NOMO-1 (cell line): Measurements from ENCODE around the gene OGFR.
A peak's percentile ranks its signal among the peaks of the same experiment; 100 is the strongest.

Experiments used
- DNase-seq, 2 experiments: peaks; one replicate each; lab custom pipeline; 2025; ENCODE audit not compliant: unreplicated experiment in 2 of 2; lab: John Stamatoyannopoulos, UW

OGFR gene

DNA sequence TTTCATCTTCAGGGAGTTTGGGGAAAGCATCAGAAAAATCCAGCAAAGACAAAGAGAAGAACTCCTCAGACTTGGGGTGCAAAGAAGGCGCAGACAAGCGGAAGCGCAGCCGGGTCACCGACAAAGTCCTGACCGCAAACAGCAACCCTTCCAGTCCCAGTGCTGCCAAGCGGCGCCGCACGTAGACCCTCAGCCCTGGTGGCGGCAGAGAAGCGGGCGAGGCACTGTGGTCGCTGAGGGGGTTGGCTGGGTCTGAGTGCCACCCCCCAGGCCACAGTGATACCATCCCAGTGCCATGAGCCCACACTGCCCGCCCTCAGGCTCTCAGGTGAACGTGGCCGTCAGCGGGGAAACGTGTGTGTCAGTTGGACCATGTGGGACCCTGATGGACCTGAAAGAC lies 5.2 kb upstream of the OGFR start:
- no peak for DNase-seq

DNA sequence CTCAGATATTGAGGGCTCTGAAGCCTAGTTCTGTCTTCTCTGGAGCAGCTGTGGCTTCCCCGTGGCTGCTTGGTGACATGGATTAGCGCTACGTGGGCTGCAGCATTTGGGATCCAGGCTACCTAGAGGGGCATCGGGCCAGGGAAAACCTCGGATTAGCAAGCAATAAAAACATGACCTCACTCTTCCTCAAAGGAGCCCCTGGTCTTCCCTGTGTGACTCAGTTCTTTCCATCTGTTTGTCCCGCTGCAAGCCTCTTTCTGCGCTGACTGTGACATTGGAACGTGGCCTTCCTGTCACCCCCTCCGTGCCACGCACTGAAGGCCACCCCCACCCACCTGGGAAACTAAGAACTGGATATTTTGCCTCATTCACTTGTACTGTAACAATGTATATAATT lies 4.8 kb upstream of the OGFR start:
- no peak for DNase-seq

DNA sequence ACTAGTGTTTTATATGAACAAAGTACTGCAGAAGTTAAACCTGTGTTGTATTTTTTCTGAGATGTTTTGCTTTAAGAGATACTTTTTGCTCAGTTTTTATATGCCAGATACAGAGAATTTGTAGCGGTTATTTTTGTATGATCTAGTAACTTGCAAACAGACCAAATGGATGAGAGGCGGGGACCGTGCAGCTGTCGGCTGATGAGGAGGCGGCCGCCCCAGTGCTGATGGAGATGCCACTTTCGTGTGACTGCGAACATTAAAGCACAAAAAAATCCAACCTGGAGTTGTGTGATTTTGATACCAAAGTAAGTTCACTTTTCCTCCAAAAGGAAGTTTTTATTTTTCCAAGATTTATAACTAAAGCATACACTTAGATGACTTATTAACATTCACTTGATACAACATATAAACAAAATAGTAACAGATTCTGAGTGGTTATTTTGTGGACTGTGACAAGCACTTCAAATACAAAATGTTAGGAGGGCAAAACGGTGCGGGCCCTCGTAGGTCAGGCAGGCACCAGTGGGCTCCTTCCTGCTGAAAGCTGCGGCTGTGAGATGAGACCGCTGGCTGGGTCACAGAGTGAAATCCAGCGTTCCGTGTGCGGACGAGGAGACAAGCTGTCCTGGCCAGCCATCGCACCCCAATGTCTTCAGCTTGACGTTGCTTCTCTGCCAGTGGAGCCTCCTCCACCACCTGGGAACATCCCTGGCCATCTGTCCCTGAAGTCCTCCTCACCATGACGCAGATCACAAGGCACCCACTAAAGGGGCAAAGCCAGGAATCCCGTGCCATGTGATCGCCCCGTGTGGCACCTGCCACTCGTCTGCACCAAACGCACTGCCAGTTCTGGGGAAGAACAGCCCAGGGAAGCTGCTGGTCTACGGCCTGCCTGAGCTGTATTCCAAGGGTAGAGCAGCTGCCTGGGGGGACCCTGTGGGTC lies 4.0 kb upstream of the OGFR start:
- DNase-seq: no peak

DNA sequence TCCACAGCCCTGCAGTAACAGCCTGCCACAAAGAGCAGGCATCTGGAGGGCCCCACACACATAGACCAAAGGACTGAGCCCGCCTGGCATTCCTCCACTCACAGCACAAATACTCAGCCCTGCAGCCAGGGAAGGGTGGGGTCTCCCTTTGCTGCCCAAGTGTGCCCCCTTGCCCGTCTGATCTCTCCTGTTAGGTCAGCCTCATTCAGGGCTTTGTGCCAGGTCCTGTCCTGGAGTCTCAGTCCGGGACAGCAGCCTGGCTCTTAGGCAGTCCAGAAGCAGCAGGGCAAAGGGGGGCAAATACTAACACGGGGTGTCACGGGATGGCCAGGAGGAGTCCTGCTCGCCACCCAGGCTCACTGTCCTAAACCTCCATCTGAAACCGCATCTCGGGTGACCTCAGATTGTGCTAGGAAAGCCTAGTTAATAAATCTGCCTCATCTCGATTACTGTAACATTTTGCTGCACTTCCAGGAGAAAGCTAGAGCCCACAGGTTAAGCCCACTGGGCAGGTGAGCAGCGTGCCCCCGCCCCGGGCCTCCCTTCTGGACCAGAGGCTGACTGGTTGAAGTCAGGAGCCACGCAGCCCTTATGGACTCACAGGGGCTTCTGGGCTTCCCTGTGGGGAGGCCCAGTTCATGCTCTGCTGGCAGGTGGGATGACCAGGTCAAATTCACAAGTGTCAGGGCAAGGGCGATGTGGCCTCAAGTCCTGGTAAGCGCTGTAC lies 3.2 kb upstream of the OGFR start:
- no peak for DNase-seq

DNA sequence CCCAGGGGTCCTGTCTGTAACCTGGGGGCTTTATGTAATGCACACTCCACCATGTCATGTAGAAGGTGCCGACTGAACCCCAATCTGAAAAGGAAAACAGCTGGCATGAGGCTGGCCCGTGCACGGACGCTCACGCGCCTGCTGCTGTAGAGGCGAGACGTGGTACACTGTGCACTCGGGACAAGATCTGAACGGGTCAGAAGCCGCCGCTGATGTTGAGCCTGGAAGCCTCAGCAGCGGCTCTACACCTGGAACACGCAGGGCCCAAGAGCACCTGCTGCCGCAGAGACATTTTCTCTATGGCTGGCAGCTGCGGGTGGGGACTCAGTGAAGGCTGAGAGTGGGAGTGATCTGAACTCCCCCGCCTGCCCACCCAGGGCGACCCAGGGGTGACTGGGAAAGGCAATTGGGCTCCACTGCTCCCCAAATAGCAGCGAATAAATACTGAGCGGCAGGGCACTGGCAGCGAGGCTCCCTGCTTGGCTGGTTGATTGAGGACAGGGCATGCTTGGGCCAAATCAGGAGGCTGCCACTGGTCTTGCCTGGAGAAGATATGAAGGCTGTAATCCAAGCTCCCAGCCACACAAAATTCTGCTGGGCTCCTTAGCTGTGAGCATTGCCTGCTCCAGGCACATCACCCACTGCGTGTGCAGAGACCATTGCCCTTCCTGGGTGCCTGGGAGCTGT lies 2.5 kb upstream of the OGFR start:
- DNase-seq: no peak

DNA sequence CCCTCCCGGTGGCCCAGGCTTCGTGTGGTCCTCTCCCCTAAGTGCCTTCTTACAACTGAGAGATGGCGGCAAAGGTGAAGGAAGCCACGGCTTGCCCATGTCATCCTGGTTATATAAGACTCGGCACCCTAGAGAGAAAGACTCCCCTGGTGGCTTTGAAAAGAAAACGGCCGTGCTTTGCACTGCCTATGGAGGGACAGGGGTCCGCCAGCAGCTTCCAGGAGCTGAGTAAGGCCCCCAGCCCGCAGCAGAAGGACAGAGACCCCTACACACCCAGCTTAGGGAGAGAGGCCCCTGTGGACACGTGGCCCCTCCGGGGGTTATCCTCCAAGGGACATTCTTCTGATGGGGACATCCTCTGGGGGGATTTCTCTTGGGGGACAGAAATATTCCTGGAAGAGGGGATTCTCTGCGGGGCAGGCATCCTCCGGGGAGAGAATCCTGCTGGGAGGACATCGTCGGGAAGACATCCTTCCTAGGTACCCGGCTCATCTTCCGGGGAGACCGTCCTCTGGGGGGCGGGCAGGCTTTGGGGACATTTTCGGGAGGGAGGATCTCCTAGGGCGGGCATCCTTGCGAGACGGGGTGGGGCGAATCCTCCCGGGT lies 511 bp upstream of the OGFR start:
- DNase-seq: no peak

DNA sequence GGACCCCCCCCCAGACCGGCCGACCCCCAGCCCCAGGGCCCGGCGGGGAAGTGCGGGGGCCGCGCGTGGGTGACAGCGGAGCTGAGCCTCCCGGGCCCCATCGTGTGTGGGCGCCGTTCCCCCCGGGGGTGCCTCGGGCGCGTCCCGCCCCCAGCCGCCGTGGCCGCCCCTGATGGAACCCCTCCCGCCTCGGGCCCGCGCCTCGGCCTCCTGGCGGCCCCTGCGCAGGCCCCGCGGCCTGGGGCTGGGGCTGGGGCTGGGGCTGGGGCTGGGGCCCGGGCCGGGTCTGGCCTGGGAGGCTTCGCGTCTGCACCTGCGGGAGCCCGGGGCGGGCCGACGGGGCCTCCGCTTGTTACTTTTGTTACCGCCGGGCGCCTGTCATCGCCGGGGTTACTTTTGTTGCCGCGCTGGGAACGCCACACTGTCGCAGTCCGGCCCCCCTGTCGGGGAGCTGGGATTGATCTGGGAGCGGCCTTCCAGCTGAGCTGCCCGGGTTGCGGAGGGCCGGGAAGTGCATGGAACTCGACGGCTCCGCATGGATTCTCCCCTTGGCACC lies 598 bp downstream of the OGFR start:
- no peak for DNase-seq

DNA sequence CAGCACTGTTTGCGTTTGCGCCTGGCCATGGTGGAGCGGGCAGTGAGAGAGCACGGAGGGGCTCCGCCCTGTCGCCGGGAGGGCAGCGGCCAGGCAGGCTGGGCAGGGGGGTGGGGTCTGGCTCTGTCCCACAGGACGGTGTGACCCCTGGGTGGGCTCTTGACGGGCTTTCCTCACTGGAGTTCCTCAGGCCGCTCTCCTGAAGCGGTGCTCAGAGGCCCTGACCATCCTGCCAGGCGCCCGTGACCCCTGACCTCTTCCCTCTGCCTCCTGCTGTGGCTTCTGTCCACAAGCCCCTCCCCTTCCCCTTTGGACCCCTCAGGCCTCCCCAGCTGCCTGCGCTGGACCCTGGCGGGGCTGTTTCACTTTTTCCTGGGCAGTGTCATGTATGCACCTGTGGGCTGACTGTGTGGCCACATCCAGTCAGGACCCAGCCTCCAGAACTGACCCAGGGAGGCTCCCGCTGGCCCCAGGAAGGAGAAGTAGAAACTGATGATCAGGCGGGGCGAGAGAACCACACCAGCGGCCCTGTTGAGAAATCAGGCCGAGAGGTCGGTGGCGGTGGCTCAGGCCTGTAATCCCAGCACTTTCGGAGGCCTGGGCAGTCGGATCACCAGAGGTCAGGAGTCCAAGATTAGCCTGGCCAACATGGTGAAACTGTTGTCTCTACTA lies 1.2 kb downstream of the OGFR start:
- peak in 1 of 2 experiments; percentile 56 for DNase-seq

DNA sequence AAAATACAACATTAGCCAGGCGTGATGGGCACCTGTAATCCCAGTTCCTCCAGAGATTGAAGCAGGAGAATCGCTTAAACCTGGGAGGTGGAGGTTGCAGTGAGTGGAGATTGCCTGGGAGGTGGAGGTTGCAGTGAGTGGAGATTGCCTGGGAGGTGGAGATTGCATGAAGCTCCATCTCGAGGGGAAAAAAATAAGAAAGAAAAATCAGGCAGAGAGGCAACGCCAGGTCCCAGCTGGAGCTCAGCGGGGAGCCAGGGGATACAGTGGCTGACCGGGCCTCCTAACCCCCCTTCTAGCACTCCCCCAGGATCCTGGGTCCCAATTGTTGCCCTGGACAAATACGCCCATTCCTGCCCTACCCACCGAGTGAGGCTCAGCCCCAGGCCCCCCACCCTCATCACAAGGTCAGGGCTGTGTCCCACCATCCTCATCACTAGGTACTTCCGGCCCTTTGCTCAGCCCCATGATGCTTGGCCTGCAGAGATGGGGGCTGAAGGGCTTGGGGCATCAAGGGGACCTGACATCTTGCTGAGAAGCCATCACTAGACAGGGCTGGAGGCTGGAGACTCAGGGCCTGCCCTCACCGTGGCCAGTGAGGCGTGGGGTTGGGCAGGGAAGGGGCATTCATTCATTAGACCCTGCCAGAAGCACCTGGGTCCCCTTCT lies 1.9 kb downstream of the OGFR start:
- DNase-seq: no peak

DNA sequence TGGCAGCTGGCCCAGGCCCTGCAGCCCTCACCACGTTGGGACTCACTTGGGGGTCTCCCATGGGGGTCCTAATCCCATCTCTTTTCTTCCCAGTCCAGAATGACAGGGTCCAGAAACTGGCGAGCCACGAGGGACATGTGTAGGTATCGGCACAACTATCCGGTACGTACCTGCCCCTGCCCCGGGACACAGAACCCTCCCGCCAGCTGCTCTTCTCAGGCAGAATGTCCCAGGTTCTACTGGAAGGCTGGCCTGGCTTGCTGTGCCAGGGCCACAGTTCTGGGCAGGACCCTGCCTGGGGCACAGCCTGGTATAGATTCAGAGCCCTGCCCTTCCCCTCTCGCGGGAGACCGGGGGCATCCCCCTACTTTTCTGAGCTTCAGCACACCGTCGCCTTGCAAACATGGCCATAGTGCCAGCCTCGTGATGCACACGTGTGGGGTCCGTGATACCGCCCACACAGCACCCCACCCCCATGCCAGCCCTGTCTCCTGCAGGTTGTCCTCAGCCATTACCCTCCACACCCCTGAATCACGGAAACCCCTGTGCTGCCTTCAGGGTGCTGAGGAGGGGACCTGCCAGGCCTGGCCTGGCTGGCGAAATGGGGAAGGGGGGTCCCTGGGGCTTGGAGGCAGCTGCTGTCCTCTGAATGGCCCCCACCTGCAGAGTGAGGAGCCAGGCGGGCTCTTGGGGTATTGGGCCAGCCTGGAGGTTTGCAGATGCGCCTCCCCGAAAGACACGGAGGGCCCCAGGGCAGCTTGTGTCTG lies 3.0 kb downstream of the OGFR start:
- no peak for DNase-seq

DNA sequence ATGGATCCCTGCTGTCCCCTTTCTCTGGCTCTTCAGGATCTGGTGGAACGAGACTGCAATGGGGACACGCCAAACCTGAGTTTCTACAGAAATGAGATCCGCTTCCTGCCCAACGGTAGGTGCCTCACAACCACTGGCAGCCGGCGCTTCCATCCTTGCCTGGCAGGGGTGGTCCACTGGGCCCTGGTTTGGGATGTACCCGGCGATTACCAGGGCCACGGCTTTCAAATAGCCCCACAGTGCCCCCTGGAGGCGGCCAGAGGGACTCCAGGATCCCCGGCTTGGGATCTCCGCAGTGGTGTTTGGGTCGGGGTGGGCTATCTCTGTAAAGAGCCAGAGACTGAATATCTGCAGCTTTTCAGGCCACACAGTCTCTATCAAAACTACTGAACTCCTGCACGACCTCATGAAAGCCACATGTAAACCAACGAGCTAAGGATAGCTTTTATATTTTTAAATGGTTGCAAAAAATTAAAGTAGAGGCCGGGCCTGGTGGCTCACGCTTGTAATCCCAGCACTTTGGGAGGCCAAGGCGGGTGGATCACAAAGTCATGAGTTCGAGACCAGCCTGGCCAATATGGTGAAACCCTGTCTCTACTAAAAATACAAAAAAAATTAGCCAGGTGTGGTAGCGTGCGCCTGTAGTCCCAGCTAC lies 3.7 kb downstream of the OGFR start:
- peak; percentile 17 to 71 for DNase-seq

DNA sequence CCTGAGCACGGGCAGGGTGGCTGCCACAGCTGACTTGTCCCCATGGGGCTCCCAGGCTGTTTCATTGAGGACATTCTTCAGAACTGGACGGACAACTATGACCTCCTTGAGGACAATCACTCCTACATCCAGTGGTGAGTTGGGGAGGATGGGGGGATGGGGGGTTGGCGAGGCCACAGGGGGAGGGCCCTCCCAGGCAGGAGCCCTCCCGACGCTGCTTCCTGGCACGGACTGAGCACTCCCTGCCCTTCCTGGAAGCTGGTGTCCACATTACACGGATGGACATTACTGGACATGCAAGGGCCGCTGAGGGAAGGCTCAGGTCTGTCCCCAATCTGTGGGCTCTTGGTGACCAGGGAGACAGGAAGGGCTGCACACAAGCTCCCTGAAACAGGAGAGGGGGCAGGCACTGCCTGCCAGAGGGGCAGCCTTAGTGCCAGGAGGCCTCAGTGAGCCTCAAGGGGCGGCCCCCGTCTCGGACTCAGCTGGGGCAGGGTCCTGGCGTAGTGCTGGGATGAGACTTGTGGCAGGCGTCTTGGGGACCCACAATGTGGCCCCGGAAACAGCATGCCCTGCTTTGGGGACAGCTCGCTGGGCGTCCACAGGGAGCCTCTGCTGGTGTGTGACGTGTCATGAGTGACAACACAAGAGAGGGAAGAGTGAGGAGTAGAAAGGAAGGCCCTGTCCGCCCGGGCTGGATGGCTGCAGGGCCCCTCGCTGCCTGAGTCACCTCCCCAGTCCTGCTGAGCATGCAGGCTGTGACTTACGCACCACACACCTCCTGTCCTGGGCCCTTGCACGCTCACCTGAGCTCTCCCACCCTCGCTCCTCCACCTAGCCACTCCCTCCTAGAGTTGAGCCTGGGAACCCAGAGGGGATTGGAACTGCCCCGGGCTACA lies 5.1 kb downstream of the OGFR start:
- no peak for DNase-seq

DNA sequence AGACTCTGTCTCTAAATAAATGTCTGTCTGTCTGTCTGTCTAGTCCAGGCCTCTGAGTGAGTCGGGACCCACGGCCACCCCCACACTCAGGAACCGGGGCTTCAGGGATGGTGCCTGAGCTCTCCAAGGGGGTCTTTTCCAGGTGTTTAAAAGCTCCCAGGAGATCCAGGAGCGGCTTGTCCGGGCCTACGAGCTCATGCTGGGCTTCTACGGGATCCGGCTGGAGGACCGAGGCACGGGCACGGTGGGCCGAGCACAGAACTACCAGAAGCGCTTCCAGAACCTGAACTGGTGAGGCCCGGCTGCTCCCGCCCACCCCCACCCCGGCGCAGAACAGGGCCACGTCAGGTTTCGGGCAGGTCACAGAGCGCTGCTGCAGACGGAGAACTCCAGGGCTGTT lies 6.7 kb downstream of the OGFR start:
- DNase-seq: no peak

DNA sequence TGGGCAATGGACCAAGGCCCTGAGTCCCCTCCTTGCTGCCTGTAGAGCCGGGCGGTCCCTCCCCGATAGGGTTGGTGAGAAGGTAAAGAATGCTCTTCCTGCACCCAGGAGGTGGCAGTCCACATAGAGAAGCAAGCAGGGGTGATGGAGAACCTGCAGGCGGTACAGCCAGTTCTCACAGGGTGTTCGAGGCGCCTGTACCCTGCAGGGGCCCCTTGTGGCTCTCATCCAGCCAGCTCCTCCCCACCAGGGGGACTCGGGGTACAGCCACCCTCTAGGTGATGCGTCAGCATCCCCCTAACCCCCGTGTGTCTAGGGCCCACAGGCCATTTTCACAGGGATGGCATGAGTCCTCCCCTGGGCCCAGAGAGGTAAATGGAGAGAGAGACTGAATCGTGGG lies 7.1 kb downstream of the OGFR start:
- DNase-seq: no peak

DNA sequence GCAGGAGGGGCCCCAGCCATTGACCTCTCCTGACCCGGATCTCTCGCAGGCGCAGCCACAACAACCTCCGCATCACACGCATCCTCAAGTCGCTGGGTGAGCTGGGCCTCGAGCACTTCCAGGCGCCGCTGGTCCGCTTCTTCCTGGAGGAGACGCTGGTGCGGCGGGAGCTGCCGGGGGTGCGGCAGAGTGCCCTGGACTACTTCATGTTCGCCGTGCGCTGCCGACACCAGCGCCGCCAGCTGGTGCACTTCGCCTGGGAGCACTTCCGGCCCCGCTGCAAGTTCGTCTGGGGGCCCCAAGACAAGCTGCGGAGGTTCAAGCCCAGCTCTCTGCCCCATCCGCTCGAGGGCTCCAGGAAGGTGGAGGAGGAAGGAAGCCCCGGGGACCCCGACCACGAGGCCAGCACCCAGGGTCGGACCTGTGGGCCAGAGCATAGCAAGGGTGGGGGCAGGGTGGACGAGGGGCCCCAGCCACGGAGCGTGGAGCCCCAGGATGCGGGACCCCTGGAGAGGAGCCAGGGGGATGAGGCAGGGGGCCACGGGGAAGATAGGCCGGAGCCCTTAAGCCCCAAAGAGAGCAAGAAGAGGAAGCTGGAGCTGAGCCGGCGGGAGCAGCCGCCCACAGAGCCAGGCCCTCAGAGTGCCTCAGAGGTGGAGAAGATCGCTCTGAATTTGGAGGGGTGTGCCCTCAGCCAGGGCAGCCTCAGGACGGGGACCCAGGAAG lies 7.7 kb downstream of the OGFR start:
- DNase-seq: no peak

DNA sequence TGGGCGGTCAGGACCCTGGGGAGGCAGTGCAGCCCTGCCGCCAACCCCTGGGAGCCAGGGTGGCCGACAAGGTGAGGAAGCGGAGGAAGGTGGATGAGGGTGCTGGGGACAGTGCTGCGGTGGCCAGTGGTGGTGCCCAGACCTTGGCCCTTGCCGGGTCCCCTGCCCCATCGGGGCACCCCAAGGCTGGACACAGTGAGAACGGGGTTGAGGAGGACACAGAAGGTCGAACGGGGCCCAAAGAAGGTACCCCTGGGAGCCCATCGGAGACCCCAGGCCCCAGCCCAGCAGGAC lies 8.2 kb downstream of the OGFR start:
- no peak for DNase-seq

DNA sequence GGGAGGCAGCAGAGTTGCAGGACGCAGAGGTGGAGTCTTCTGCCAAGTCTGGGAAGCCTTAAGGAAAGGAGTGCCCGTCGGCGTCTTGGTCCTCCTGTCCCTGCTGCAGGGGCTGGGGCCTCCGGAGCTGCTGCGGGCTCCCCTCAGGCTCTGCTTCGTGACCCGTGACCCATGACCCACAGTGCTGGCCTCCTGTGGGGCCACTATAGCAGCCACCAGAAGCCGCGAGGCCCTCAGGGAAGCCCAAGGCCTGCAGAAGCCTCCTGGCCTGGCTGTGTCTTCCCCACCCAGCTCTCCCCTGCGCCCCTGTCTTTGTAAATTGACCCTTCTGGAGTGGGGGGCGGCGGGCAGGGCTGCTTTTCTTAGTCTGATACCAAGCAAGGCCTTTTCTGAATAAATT lies 9.0 kb downstream of the OGFR start:
- DNase-seq: no peak
